H1 (cell line): ENCODE data around the gene MRPL11. TPM values are rescaled to one million over a fixed set of nuclear protein-coding genes. Genes with fewer than 3 reads are reported as not detected.
A peak's percentile ranks its signal among the peaks of the same experiment; 100 is the strongest.

Experiments used
- CTCF ChIA-PET: fragments of 300-600 bp; sonication (Branson Sonifier 250); formaldehyde crosslinking; loops from one replicate; lab custom pipeline; 2021; ENCODE audit not compliant: partially characterized antibody; lab: Charles Lee
- POLR2A ChIA-PET: fragments of 300-600 bp; sonication (Branson Sonifier 250); formaldehyde crosslinking; loops from one replicate; lab custom pipeline; 2021; ENCODE audit warnings: inconsistent platforms; ENCODE audit not compliant: partially characterized antibody; lab: Charles Lee
- DNase-seq, 2 experiments: peaks; one replicate each; pipeline versions ENCODE4 v3.0.0 to v3.0.0-alpha.2; 2010 to 2022; ENCODE audit warnings: low spot score in 2 of 2, low read depth in 1 of 2, mixed read lengths in 1 of 2
- FAIRE-seq: peaks from 2 replicates; lab custom pipeline; 2011; peaks lifted over from hg19 to GRCh38; lab: Jason Lieb, UNC
- H2AFZ ChIP-seq: 2 replicates; pipeline ENCODE4 v1.8.1; 2012; ENCODE audit warnings: low read length, inconsistent platforms
- H2AK5ac ChIP-seq: 2 replicates; pipeline ENCODE4 v1.6.1; 2013; ENCODE audit warnings: low read depth, low read length
- H2BK120ac ChIP-seq: replicated peaks from 2 replicates; pipeline ENCODE3; 2013; ENCODE audit warnings: low read depth, low read length, inconsistent platforms
- H2BK12ac ChIP-seq: 2 replicates; pipeline ENCODE4 v1.6.1; 2013; ENCODE audit warnings: low read depth, low read length
- H2BK15ac ChIP-seq: 2 replicates; pipeline ENCODE4 v1.6.1; 2013; ENCODE audit warnings: low read length
- H2BK20ac ChIP-seq: 2 replicates; pipeline ENCODE4 v1.6.1; 2013; ENCODE audit warnings: low read length
- H2BK5ac ChIP-seq: 2 replicates; pipeline ENCODE4 v1.6.1; 2013; ENCODE audit warnings: low read depth, low read length
- H3K14ac ChIP-seq: 2 replicates; pipeline ENCODE4 v1.6.1; 2013; ENCODE audit warnings: inconsistent platforms; ENCODE audit not compliant: insufficient read length
- H3K18ac ChIP-seq: 2 replicates; pipeline ENCODE4 v1.6.1; 2013; ENCODE audit warnings: low read length; ENCODE audit errors: extremely low read depth
- H3K23ac ChIP-seq: 2 replicates; pipeline ENCODE4 v1.6.1; 2013; ENCODE audit warnings: inconsistent platforms; ENCODE audit not compliant: insufficient read length
- H3K23me2 ChIP-seq: 2 replicates; pipeline ENCODE4 v1.6.1; 2013; ENCODE audit warnings: low read depth, low read length
- H3K27ac ChIP-seq: 2 replicates; pipeline ENCODE4 v1.6.1; 2011; ENCODE audit warnings: low read depth, low read length, inconsistent platforms
- H3K27me3 ChIP-seq, 4 experiments: replicated peaks in 1 of 4; 1 replicate in 1 of 4; 2 replicates in 3 of 4; pipeline versions ENCODE4 v1.6.1 to v1.8.1; 2011 to 2013; ENCODE audit warnings: low read length in 3 of 4, mild to moderate bottlenecking in 3 of 4, inconsistent platforms in 2 of 4, mixed read lengths in 2 of 4, moderate library complexity in 1 of 4; ENCODE audit not compliant: control insufficient read depth in 3 of 4, insufficient read depth in 3 of 4; ENCODE audit errors: extremely low read depth in 1 of 4
- H3K36me3 ChIP-seq, 4 experiments: 2 replicates each; pipeline versions ENCODE4 v1.6.1 to v1.8.1; 2011 to 2013; ENCODE audit warnings: mild to moderate bottlenecking in 4 of 4, low read length in 3 of 4, moderate library complexity in 2 of 4, control low read depth in 1 of 4, inconsistent platforms in 1 of 4; ENCODE audit not compliant: insufficient read depth in 4 of 4, control insufficient read depth in 2 of 4
- H3K4ac ChIP-seq: replicated peaks from 2 replicates; pipeline ENCODE3; 2013; ENCODE audit warnings: low read length, low read depth, mixed read lengths, inconsistent platforms; ENCODE audit not compliant: insufficient read length
- H3K4me1 ChIP-seq, 4 experiments: replicated peaks in 1 of 4; 1 replicate in 1 of 4; 2 replicates in 3 of 4; pipeline versions ENCODE4 v1.6.1 to v1.8.1; 2011 to 2013; ENCODE audit warnings: low read length in 3 of 4, inconsistent platforms in 2 of 4, mixed read lengths in 1 of 4; ENCODE audit not compliant: insufficient read depth in 4 of 4, control insufficient read depth in 3 of 4
- H3K4me2 ChIP-seq, 2 experiments: 2 replicates each; pipeline versions ENCODE4 v1.6.1 to v1.8.1; 2011 to 2013; ENCODE audit warnings: low read depth in 2 of 2, low read length in 2 of 2, control low read depth in 1 of 2, inconsistent platforms in 1 of 2, mild to moderate bottlenecking in 1 of 2; ENCODE audit not compliant: insufficient read depth in 1 of 2
- H3K4me3 ChIP-seq, 4 experiments: fragments of 200-600, 300-600 bp in 1 of 4; sonication (generic), shearing (Covaris generic), sonication (Bioruptor Twin) in 1 of 4; 2 replicates each; pipeline versions ENCODE4 v1.5.1 to v1.8.1; 2011 to 2016; ENCODE audit warnings: low read length in 4 of 4, low read depth in 3 of 4, control low read depth in 2 of 4, inconsistent platforms in 2 of 4, mild to moderate bottlenecking in 2 of 4, mixed read lengths in 1 of 4, moderate library complexity in 1 of 4; ENCODE audit not compliant: insufficient read depth in 2 of 4; ENCODE audit errors: extremely low read depth in 1 of 4
- H3K56ac ChIP-seq: replicated peaks from 2 replicates; pipeline ENCODE3; 2013; ENCODE audit warnings: low read depth, mild to moderate bottlenecking, mixed read lengths, low read length, inconsistent platforms; ENCODE audit not compliant: insufficient read length
- H3K79me1 ChIP-seq: 2 replicates; pipeline ENCODE4 v1.6.1; 2013; ENCODE audit warnings: low read depth, low read length, control low read depth
- H3K79me2 ChIP-seq, 2 experiments: 2 replicates each; pipeline versions ENCODE4 v1.6.1 to v1.8.1; 2012 to 2013; ENCODE audit warnings: low read length in 2 of 2, mild to moderate bottlenecking in 2 of 2, inconsistent platforms in 1 of 2; ENCODE audit not compliant: insufficient read depth in 2 of 2, control insufficient read depth in 1 of 2
- H3K9ac ChIP-seq, 4 experiments: replicated peaks in 1 of 4; 1 replicate in 1 of 4; 2 replicates in 3 of 4; pipeline versions ENCODE4 v1.6.1 to v1.8.1; 2011 to 2013; ENCODE audit warnings: low read depth in 3 of 4, low read length in 3 of 4, control low read depth in 2 of 4, mild to moderate bottlenecking in 2 of 4, moderate library complexity in 2 of 4, inconsistent platforms in 1 of 4; ENCODE audit errors: extremely low read depth in 1 of 4
- H3K9me3 ChIP-seq, 2 experiments: 2 replicates each; pipeline versions ENCODE4 v1.6.1 to v1.8.1; 2012 to 2013; ENCODE audit warnings: mild to moderate bottlenecking in 2 of 2, moderate library complexity in 2 of 2, control low read depth in 1 of 2, inconsistent platforms in 1 of 2, low read depth in 1 of 2, low read length in 1 of 2, mixed read lengths in 1 of 2; ENCODE audit not compliant: insufficient read depth in 2 of 2
- H4K20me1 ChIP-seq, 2 experiments: replicated peaks in 1 of 2; 2 replicates each; pipeline versions ENCODE3 to v1.8.1; 2011 to 2013; ENCODE audit warnings: inconsistent platforms in 2 of 2, low read length in 2 of 2, mild to moderate bottlenecking in 1 of 2; ENCODE audit not compliant: insufficient read depth in 2 of 2, control insufficient read depth in 1 of 2
- H4K5ac ChIP-seq: 2 replicates; pipeline ENCODE4 v1.6.1; 2013; ENCODE audit warnings: low read length, low read depth, mixed read lengths, inconsistent platforms; ENCODE audit not compliant: insufficient read length
- H4K8ac ChIP-seq: 2 replicates; pipeline ENCODE4 v1.8.0; 2013; ENCODE audit warnings: mild to moderate bottlenecking, moderate library complexity, low read length, inconsistent platforms; ENCODE audit not compliant: insufficient read depth; ENCODE audit errors: extremely low read depth
- H4K91ac ChIP-seq: replicated peaks from 2 replicates; pipeline ENCODE3; 2013; ENCODE audit warnings: low read length, mixed read lengths, inconsistent platforms; ENCODE audit not compliant: insufficient read length
- ATF2 ChIP-seq: IDR thresholded peaks from 2 replicates; pipeline ENCODE4 v1.6.1; 2012; ENCODE audit warnings: low read length, inconsistent platforms
- CREB1 ChIP-seq: IDR thresholded peaks from 2 replicates; pipeline ENCODE4 v1.6.1; 2012; ENCODE audit warnings: inconsistent platforms
- HDAC6 ChIP-seq: IDR thresholded peaks from one replicate; pipeline ENCODE4 v1.7.1; 2012; ENCODE audit warnings: low read depth, mild to moderate bottlenecking, inconsistent platforms, low read length, moderate library complexity
- SIN3A ChIP-seq, 2 experiments: IDR thresholded peaks in 1 of 2; conservative IDR thresholded peaks in 1 of 2; 2 replicates each; pipeline ENCODE4 v1.6.1; 2011 to 2012; ENCODE audit warnings: low read length in 2 of 2, improper control_type of control experiment in 1 of 2, low read depth in 1 of 2, mild to moderate bottlenecking in 1 of 2
- SP1 ChIP-seq: IDR thresholded peaks from 2 replicates; pipeline ENCODE4 v1.6.1; 2011; ENCODE audit warnings: low read depth, low read length
- SP2 ChIP-seq: IDR thresholded peaks from 2 replicates; pipeline ENCODE4 v1.6.1; 2012; ENCODE audit warnings: mild to moderate bottlenecking, low read length, inconsistent platforms
- TAF1 ChIP-seq: IDR thresholded peaks from 2 replicates; pipeline ENCODE4 v1.6.1; 2011; ENCODE audit warnings: mild to moderate bottlenecking, low read depth, low read length
- TAF7 ChIP-seq: optimal IDR thresholded peaks from 2 replicates; pipeline ENCODE3; 2011; ENCODE audit warnings: low read depth, mild to moderate bottlenecking, inconsistent platforms, low read length, moderate library complexity, borderline replicate concordance
- WGBS, 2 experiments: shearing (Covaris generic) in 1 of 2; methylation state at CpG; one replicate each; pipeline versions ENCODE4 v1.1.6 to v1.1.7; 2013 to 2015; ENCODE audit warnings: low lambda C conversion rate in 2 of 2, mixed read lengths in 2 of 2, inconsistent platforms in 1 of 2, low coverage in 1 of 2, missing lambda C conversion rate in 1 of 2; ENCODE audit not compliant: insufficient replicate concordance in 2 of 2, insufficient coverage in 1 of 2, insufficient read length in 1 of 2; ENCODE audit errors: extremely low coverage in 1 of 2, missing lambda C conversion rate in 1 of 2; 5-methylcytosine and 5-hydroxymethylcytosine counted together
- polyA plus RNA-seq, 7 experiments: library from polyadenylated mRNA; depleted of rRNA in 3 of 7; stranded (reverse) in 5 of 7; unstranded in 2 of 7; fragments of >200 nt in 5 of 7; fragments of 200-250 nt in 2 of 7; gene quantifications; 1 replicate in 5 of 7; 2 replicates in 1 of 7; 4 replicates in 1 of 7; pipeline versions ENCODE4 v1.2.1 to v1.2.3, GENCODE V29; 2011 to 2013; ENCODE audit warnings: missing spikeins in 2 of 7, mixed read lengths in 2 of 7
- total RNA-seq: library from RNA; stranded (reverse); fragmentation: NEBNext Ultra II Directional; extraction: Animal tissue kit (Norgen Biotek cat#: 25700); gene quantifications from 2 replicates; pipeline ENCODE4 v1.2.1, GENCODE V29; 2021
- TF ChIP-seq, protein P1 (sequence below): IDR thresholded peaks from 2 replicates; pipeline ENCODE4 v1.6.1; 2011; ENCODE audit warnings: low read length, improper control_type of control experiment

The MRPL11 gene
- total and polyA plus RNA-seq, 2 of the 8 experiments (the other 6 are each of a cell fraction or from before 2014, with no cell fraction given): 105 to 141 TPM

DNA sequence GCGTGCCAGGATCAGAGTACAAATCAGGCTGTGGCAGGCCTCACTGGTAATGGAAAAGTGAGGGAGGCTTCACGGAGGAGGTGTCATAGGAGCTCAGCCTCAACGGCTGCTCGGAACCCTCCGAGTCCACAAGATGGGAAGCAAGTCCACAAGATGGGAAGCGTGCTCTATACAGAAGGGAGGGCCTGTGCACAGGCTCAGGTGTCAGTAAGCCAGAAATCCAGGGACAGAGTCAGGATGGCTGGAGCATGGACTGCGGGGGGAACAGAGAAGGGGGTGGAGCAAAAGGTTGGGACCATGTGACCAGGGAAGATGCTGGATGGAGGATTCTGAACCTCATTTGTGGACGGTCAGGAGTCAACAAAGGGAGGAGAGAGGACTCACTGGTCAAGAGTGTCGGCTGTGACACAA lies 38.2 kb upstream of the MRPL11 start:
- peaks cover 2% of the 10 kb centered on the region in 2 experiments for H4K20me1 ChIP-seq
- H3K56ac ChIP-seq: no peak overlapping the region
- no peak overlapping the region for H3K9ac ChIP-seq
- H3K27ac ChIP-seq: no peak overlapping the region
- DNase-seq: peak in 1 of 2 experiments; percentile 51
- no peak overlapping the region for H2AK5ac ChIP-seq
- no peak overlapping the region for H3K23ac ChIP-seq
- no peak overlapping the region for H3K4me3 ChIP-seq
- H2BK5ac ChIP-seq: peak overlapping the region; percentile 47; the same call in 1 of the 2 replicates
- H3K9me3 ChIP-seq: no peaks in the 10 kb centered on the region
- H3K79me2 ChIP-seq: no peaks in the 10 kb centered on the region
- H3K4me1 ChIP-seq: peaks cover 0 to 6% (median under 1%) of the 10 kb centered on the region in 4 experiments; a peak in 3 of 7 replicates
- TF ChIP-seq SP2: no peak
- TF ChIP-seq SIN3A (conservative IDR thresholded peaks at IDR 0.05 in 1 of 2, IDR thresholded peaks at IDR 0.05 in 1 of 2; ENCODE audit: low read depth in 1 of 2, low read length in 2 of 2): no peak
- no peak for TF ChIP-seq ATF2
- TF ChIP-seq SP1: peak; percentile 87
- TF ChIP-seq HDAC6: no peak
- TF ChIP-seq TAF7: no peak
- 0 out of 2 replicates have a peak, but pooled peaks have one; percentile 14 for TF ChIP-seq CREB1
- TF ChIP-seq TAF1: 0 out of 2 replicates have a peak, but pooled peaks have one; percentile 25
- TF ChIP-seq, protein P1, sequence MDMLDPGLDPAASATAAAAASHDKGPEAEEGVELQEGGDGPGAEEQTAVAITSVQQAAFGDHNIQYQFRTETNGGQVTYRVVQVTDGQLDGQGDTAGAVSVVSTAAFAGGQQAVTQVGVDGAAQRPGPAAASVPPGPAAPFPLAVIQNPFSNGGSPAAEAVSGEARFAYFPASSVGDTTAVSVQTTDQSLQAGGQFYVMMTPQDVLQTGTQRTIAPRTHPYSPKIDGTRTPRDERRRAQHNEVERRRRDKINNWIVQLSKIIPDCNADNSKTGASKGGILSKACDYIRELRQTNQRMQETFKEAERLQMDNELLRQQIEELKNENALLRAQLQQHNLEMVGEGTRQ: peak; percentile 58
- WGBS, 2 experiments: 85% methylated on average over 9 of the region's 9 CpGs; no CpG with 5 or more reads in 1 of the 2 experiments
- no peak overlapping the region for H2BK15ac ChIP-seq
- no peak overlapping the region for H4K5ac ChIP-seq
- no peaks in the 10 kb centered on the region for H3K79me1 ChIP-seq
- no peak overlapping the region for H2AFZ ChIP-seq
- H3K18ac ChIP-seq: peak overlapping the region; percentile 40; the same call in 1 of the 2 replicates
- no peak overlapping the region; a peak in 2 of 4 replicates for H3K4me2 ChIP-seq
- H3K23me2 ChIP-seq: peaks cover 5% of the 10 kb centered on the region; the same call in 1 of the 2 replicates
- H3K4ac ChIP-seq: no peak overlapping the region
- H4K8ac ChIP-seq: peak overlapping the region; percentile 45; the same call in 1 of the 2 replicates
- H2BK120ac ChIP-seq: no peak overlapping the region
- ChIA-PET POLR2A (interaction anchor here (1.1 to 6.1 kb wide), 2 partner anchors 9 to 18 kb away, joined by 3 to 85 read pairs; partner anchors contain the start of gene PELI3), CTCF (interaction anchor here (0.7 to 2.7 kb wide), 10 partner anchors 9 to 177 kb away, joined by 3 to 25 read pairs (median 3); partner anchors contain the start of genes MRPL11, NPAS4 and PELI3)
- no peak for FAIRE-seq
- H4K91ac ChIP-seq: no peak overlapping the region
- H3K27me3 ChIP-seq: no peaks in the 10 kb centered on the region
- H3K36me3 ChIP-seq: no peaks in the 10 kb centered on the region; a peak in 2 of 8 replicates
- H3K14ac ChIP-seq: no peak overlapping the region
- H2BK20ac ChIP-seq: no peak overlapping the region
- no peak overlapping the region for H2BK12ac ChIP-seq
